Neural cell (in vitro differentiated cells): ENCODE measurements around the gene KCNMB2. TPM values are rescaled to one million over a fixed set of nuclear protein-coding genes. Genes with fewer than 3 reads are reported as not detected.

ENCODE experiments used
- H2AFZ ChIP-seq: fragments of 200-600, 300-800 bp; sonication (generic), shearing (Covaris generic); 2 replicates; pipeline ENCODE4 v1.6.0; 2014; ENCODE audit warnings: low read depth, mild to moderate bottlenecking, antibody characterized with exemption, low read length, moderate library complexity
- H3F3A ChIP-seq: fragments of 200-600 bp; shearing (Covaris generic); 2 replicates; pipeline ENCODE4 v1.6.1; 2016; ENCODE audit warnings: mild to moderate bottlenecking, moderate library complexity, mixed read lengths, antibody characterized with exemption, low read length; ENCODE audit not compliant: insufficient read depth, poor library complexity, severe bottlenecking
- H3K27ac ChIP-seq: fragments of 200-600, 300-800 bp; sonication (generic), shearing (Covaris generic); 2 replicates; pipeline ENCODE4 v1.5.1; 2014; ENCODE audit warnings: mild to moderate bottlenecking, low read length, moderate library complexity
- H3K27me3 ChIP-seq: fragments of 300-800, 200-600 bp; sonication (generic), shearing (Covaris generic); 2 replicates; pipeline ENCODE4 v1.6.0; 2014; ENCODE audit warnings: mild to moderate bottlenecking, low read depth, low read length, moderate library complexity; ENCODE audit not compliant: insufficient read depth
- H3K36me3 ChIP-seq: fragments of 300-800, 200-600 bp; sonication (generic), shearing (Covaris generic); 2 replicates; pipeline ENCODE4 v1.5.1; 2014; ENCODE audit warnings: mild to moderate bottlenecking, antibody characterized with exemption, low read length, moderate library complexity; ENCODE audit not compliant: insufficient read depth
- H3K4me2 ChIP-seq: fragments of 300-800, 200-600 bp; sonication (generic), shearing (Covaris generic); 2 replicates; pipeline ENCODE4 v1.6.0; 2014; ENCODE audit warnings: mild to moderate bottlenecking, low read length
- H3K4me3 ChIP-seq: fragments of 300-800, 200-600 bp; sonication (generic), shearing (Covaris generic); 2 replicates; pipeline ENCODE4 v1.5.1; 2014; ENCODE audit warnings: mild to moderate bottlenecking, low read length, moderate library complexity
- H3K79me2 ChIP-seq: fragments of 200-600 bp; shearing (Covaris generic); replicated peaks from 2 replicates; pipeline ENCODE4 v1.6.0; 2014; ENCODE audit warnings: mild to moderate bottlenecking, low read length, moderate library complexity; ENCODE audit not compliant: insufficient read depth
- H3K9ac ChIP-seq: fragments of 300-800, 200-600 bp; sonication (generic), shearing (Covaris generic); 2 replicates; pipeline ENCODE4 v1.6.1; 2016; ENCODE audit warnings: mild to moderate bottlenecking, low read length, mixed read lengths
- H3K9me2 ChIP-seq: fragments of 200-600 bp; shearing (Covaris generic); 2 replicates; pipeline ENCODE4 v1.6.1; 2016; ENCODE audit warnings: mild to moderate bottlenecking, low read length, mixed read lengths; ENCODE audit not compliant: insufficient read depth
- H3K9me3 ChIP-seq: fragments of 200-600, 300-800 bp; sonication (generic), shearing (Covaris generic); 2 replicates; pipeline ENCODE4 v1.6.1; 2016; ENCODE audit warnings: mild to moderate bottlenecking, mixed run types, low read length, moderate library complexity, mixed read lengths
- H4K20me1 ChIP-seq: fragments of 200-600 bp; shearing (Covaris generic); 2 replicates; pipeline ENCODE4 v1.6.1; 2016; ENCODE audit warnings: mild to moderate bottlenecking, mixed run types; ENCODE audit not compliant: insufficient read depth
- EP300 ChIP-seq: fragments of 450-650 bp; conservative IDR thresholded peaks from 2 replicates; pipeline ENCODE4 v1.6.1; 2014; ENCODE audit warnings: antibody characterized with exemption, mild to moderate bottlenecking, moderate library complexity; ENCODE audit not compliant: poor library complexity, severe bottlenecking
- EZH2 ChIP-seq: fragments of 200-600, 300-800 bp; shearing (Covaris generic), sonication (generic); IDR thresholded peaks from 2 replicates; pipeline ENCODE4 v1.6.1; 2014; ENCODE audit warnings: antibody characterized with exemption, low read length, borderline replicate concordance, mild to moderate bottlenecking; ENCODE audit not compliant: insufficient read depth, poor library complexity, severe bottlenecking
- MXI1 ChIP-seq: fragments of 450-650 bp; conservative IDR thresholded peaks from 2 replicates; pipeline ENCODE4 v1.6.1; 2014; ENCODE audit warnings: antibody characterized with exemption, mild to moderate bottlenecking; ENCODE audit not compliant: poor library complexity, severe bottlenecking
- POLR2AphosphoS5 ChIP-seq: IDR thresholded peaks from 2 replicates; pipeline ENCODE4 v1.6.1; 2012
- RAD21 ChIP-seq: fragments of 450-650 bp; conservative IDR thresholded peaks from 2 replicates; pipeline ENCODE4 v1.6.1; 2014; ENCODE audit warnings: antibody characterized with exemption, mild to moderate bottlenecking, moderate library complexity
- SMC3 ChIP-seq: fragments of 450-650 bp; conservative IDR thresholded peaks from 2 replicates; pipeline ENCODE4 v1.6.1; 2014; ENCODE audit warnings: antibody characterized with exemption, mild to moderate bottlenecking, moderate library complexity; ENCODE audit not compliant: poor library complexity
- TAF1 ChIP-seq: IDR thresholded peaks from 2 replicates; pipeline ENCODE4 v1.6.1; 2012; ENCODE audit warnings: low read depth
- polyA plus RNA-seq: library from polyadenylated mRNA; depleted of rRNA; stranded (reverse); fragments of >200 nt; gene quantifications from 2 replicates; pipeline ENCODE4 v1.2.3, GENCODE V29; 2014
- TF ChIP-seq, protein P1 (sequence below): fragments of 450-650 bp; IDR thresholded peaks from 2 replicates; pipeline ENCODE4 v1.5.1; 2014; ENCODE audit warnings: antibody characterized with exemption, mild to moderate bottlenecking, moderate library complexity; ENCODE audit not compliant: poor library complexity, severe bottlenecking
- TF ChIP-seq, protein P2 (sequence below): IDR thresholded peaks from 2 replicates; pipeline ENCODE4 v1.6.1; 2012; ENCODE audit warnings: borderline replicate concordance

Gene KCNMB2
- polyA plus RNA-seq, 1 donor from 2014 or later = 0.93 TPM

DNA sequence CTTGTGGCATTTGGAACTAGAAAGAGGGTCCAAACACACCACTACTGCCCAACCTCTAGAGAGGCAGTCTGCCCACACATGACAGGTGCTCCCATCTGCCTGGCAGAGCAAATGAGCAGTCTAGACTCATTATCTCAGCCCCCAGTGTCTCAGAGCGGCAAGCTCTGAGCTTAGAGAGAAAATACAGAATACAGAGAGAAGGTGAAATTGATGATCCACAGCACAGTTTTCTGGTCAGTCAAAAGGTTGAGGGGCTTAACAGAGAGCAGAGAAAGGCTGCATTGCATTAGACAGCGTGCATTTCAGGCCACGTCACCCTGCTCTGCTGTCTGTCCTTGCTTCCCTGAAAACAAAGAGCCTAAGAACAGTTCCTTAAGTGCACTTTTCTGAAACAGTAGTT lies 135.1 kb downstream of the KCNMB2 start:
- TF ChIP-seq, protein P1, sequence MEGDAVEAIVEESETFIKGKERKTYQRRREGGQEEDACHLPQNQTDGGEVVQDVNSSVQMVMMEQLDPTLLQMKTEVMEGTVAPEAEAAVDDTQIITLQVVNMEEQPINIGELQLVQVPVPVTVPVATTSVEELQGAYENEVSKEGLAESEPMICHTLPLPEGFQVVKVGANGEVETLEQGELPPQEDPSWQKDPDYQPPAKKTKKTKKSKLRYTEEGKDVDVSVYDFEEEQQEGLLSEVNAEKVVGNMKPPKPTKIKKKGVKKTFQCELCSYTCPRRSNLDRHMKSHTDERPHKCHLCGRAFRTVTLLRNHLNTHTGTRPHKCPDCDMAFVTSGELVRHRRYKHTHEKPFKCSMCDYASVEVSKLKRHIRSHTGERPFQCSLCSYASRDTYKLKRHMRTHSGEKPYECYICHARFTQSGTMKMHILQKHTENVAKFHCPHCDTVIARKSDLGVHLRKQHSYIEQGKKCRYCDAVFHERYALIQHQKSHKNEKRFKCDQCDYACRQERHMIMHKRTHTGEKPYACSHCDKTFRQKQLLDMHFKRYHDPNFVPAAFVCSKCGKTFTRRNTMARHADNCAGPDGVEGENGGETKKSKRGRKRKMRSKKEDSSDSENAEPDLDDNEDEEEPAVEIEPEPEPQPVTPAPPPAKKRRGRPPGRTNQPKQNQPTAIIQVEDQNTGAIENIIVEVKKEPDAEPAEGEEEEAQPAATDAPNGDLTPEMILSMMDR = no peak
- TF ChIP-seq RAD21 (no peak), SMC3 (no peak), EP300 (no peak), MXI1 (no peak), POLR2AphosphoS5 (no peak), EZH2 (no peak), TAF1 (no peak)
- TF ChIP-seq, protein P2, sequence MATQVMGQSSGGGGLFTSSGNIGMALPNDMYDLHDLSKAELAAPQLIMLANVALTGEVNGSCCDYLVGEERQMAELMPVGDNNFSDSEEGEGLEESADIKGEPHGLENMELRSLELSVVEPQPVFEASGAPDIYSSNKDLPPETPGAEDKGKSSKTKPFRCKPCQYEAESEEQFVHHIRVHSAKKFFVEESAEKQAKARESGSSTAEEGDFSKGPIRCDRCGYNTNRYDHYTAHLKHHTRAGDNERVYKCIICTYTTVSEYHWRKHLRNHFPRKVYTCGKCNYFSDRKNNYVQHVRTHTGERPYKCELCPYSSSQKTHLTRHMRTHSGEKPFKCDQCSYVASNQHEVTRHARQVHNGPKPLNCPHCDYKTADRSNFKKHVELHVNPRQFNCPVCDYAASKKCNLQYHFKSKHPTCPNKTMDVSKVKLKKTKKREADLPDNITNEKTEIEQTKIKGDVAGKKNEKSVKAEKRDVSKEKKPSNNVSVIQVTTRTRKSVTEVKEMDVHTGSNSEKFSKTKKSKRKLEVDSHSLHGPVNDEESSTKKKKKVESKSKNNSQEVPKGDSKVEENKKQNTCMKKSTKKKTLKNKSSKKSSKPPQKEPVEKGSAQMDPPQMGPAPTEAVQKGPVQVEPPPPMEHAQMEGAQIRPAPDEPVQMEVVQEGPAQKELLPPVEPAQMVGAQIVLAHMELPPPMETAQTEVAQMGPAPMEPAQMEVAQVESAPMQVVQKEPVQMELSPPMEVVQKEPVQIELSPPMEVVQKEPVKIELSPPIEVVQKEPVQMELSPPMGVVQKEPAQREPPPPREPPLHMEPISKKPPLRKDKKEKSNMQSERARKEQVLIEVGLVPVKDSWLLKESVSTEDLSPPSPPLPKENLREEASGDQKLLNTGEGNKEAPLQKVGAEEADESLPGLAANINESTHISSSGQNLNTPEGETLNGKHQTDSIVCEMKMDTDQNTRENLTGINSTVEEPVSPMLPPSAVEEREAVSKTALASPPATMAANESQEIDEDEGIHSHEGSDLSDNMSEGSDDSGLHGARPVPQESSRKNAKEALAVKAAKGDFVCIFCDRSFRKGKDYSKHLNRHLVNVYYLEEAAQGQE = no peak
- H3K4me2 ChIP-seq = no peak overlapping the region
- H2AFZ ChIP-seq = no peak overlapping the region
- H3K27ac ChIP-seq = no peak overlapping the region
- H3F3A ChIP-seq = no peaks in the 10 kb centered on the region
- no peaks in the 10 kb centered on the region for H3K36me3 ChIP-seq
- H4K20me1 ChIP-seq = no peaks in the 10 kb centered on the region
- no peak overlapping the region for H3K4me3 ChIP-seq
- no peaks in the 10 kb centered on the region for H3K9me3 ChIP-seq
- H3K9me2 ChIP-seq = no peaks in the 10 kb centered on the region
- no peaks in the 10 kb centered on the region for H3K79me2 ChIP-seq
- no peak overlapping the region for H3K9ac ChIP-seq
- H3K27me3 ChIP-seq = no peaks in the 10 kb centered on the region

DNA sequence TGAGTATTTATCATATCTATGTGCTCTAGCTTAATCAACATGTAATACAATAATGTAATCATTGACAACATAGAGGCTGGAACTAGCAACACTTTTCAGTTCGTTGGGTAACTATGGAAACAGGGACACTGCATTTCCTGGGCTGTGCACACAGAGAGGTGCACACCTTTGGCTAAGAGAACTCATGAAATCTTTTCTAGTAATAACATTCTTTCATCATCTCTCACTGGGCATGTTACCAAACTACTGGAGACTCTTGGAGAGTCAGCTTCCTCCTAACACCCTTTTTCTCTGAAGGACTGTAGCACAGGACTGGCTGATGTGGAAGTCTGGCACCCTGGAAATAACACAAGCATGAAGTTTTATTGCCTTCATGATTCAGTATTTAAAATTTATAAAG lies 135.6 kb downstream of the KCNMB2 start:
- H3F3A ChIP-seq = no peaks in the 10 kb centered on the region
- no peak overlapping the region for H3K9ac ChIP-seq
- H3K27me3 ChIP-seq = no peaks in the 10 kb centered on the region
- H3K9me3 ChIP-seq = no peaks in the 10 kb centered on the region
- no peaks in the 10 kb centered on the region for H3K79me2 ChIP-seq
- H3K4me3 ChIP-seq = no peak overlapping the region
- TF ChIP-seq POLR2AphosphoS5 (no peak), RAD21 (no peak), EP300 (no peak), TAF1 (no peak), EZH2 (no peak), MXI1 (no peak), SMC3 (no peak)
- TF ChIP-seq, protein P1 = no peak
- TF ChIP-seq, protein P2 = no peak
- no peak overlapping the region for H2AFZ ChIP-seq
- no peaks in the 10 kb centered on the region for H3K9me2 ChIP-seq
- no peak overlapping the region for H3K4me2 ChIP-seq
- H3K36me3 ChIP-seq = no peaks in the 10 kb centered on the region
- no peaks in the 10 kb centered on the region for H4K20me1 ChIP-seq
- no peak overlapping the region for H3K27ac ChIP-seq
